GM18909 (cell line): ENCODE results near the gene SMOC2.

ENCODE experiments used
- ATAC-seq: cut with Tn5 transposase; IDR thresholded peaks from one replicate; pipeline ENCODE4 v1.9.1; 2021; ENCODE audit warnings: mild to moderate bottlenecking; ENCODE audit not compliant: unreplicated experiment, poor library complexity

The SMOC2 gene

DNA sequence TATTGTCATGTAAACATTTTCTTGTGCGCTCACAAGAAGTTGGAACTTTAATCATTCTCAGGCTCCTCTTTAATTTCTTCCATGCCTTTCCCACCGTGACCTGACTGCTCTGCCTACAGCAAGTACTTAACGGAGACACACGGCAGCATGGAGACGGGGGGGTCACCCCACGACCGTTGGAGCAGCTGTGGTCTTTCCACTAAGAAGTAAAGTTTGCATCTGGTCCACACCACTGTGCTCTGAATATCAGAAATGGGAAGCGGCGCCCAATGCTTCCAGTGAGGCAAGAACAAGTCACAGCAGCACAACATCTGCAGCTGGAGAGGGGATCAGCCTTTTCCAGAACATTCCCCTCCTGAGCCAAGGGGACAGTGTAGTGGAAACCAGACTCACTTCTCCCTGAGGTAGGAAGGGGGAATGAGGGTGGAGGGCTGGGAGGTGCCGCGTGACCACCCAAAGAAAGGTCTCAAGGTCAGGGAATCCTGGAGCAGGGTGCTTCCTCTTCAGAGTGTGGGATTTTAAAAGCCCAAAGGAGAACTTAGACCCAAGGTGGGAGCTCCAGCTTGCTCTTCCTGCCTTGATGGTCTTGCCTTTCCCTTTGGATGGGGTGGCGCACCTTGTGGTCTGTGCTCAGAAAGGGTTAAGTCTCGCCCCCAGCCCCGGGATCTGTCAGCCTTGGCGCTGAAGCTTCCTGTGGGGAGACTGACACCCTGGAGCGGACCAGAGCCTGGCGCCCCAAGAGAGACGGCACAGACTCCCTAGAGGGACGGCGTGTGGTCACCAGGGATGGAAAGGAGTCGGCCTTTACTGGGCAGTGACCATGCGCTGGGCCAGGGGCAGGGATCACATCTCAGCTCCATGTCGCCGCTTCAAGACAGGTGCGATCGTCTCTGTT is 25.6 kb upstream of the SMOC2 start:
- no peak for ATAC-seq

DNA sequence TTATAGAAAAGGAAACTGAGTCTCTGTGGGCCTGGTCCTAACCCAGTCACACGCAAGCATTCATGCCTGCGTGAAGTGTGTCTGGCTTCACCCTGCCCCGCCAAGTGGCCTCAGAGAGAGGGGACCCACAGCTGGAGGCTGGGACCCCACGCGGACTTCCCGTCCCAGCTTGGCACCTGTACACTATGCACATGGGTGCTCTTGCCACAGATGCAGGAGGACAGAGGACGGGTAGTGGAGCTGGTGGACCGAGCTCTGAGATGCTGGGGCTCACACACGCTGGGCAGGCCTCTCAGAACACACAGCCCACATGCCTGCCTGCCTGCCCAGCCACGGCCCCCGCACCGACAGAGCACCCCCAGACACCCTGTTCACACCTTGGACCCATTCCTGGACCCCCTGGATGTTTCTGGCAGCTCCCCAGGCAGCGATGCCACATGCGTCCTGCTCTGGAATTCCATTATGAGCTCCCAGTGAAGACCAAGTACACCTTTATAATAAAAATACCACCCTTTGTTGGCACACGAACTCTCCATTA is 24.9 kb upstream of the SMOC2 start:
- no peak for ATAC-seq

DNA sequence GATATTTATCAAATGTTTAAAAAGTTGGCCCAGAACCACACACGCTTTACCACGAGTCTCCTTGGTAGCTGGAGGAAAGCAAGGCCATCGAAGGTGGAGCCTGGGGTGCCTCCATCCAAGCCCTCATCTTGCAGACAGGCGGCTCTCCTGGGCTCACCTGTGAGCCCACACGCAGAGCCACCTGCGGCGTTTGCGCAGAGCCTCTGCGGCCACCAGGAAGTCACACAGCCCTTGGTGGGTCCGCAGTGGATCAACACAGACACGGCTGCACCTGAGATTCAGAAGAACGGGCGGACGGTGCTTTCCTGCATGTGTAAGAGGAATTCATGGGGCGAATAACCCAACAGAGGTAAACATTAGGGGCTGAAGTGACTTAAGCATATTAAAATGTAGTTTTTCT is 24.5 kb upstream of the SMOC2 start:
- ATAC-seq, result no peak

GRCh38 chr6:168417191-168417590 is 23.8 kb upstream of the SMOC2 start:
- ATAC-seq, result no peak

DNA sequence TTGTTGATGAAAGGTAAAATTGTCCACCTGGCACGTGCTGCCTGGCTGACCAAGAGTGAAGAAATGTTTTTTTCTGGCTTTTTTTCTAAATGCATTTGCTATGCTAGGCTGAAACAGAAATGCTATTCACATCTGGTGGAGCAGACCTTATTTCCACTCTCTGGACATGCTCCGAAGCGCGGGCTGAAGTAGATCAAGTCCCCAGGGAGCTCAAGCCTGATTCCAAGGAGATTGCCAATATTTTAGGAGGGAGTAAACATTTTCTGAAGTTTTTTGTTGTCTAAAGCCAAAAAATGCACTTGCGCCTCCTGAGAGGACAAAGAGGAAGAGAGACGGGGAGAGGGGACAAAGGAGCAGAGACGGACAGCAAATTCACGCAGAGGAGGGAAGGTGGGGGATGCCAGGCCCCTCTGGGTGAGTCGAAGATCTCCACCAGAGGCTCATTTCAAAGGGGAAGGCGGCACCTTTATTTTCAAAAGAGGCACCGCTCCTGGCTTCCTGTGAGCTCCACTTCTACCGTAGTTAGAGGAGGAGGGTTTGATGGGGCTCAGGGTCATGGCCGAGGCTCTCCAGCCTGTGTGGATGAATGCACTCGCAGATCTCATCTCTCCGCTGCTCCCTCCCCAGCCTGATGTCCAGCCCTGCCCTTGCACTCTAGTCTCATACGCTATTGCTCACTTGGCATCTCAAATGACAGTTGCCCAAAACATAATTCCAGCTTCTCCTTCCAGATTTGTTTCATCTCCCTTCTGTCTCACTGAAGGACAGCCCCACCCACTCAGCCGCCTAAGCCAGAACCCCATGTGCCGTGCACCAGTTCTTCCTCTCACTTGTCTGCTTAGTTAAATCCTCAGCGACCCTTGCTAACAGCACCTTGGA is 23.1 kb upstream of the SMOC2 start:
- ATAC-seq, result no peak

DNA sequence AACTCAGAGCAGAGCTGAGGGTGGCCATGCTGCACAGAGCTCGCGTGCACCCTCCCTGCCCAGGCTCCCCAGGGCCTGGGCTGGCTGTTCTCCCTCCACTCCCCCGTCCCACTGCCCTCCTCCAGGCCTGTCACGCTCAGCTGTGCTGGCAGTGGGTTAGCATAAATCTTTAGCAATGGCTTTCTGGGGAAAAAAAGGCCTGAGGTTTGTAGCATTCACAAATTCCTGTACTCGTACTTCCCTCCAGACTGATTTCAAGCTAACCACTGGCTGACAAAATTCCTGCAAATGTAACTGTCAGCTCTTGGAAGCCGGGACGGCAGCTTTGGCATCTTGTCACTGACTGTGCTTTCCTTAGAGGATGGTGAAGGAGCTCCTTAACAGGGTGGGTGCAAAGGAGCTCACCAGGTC is 22.3 kb upstream of the SMOC2 start:
- ATAC-seq, result no peak

DNA sequence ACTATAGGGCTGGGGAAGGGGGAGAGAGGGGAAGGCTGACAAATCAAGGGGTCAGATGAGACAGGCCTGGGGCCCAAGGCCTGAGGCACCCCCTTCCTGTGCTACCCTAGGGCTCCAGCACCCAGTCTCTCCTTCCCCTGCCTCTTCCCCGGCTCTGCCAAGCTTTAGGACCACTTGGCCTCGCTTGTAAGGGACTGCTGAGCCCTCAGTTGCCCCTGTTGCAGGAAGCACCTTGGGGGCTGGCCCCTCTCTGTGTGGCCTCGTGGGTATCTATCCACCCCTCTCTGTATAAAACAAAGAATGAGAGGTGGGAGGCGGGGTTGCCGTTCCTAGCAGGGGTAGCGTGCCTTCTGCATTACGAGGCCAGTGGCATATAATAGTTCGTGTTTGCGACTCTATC is 21.4 kb upstream of the SMOC2 start:
- ATAC-seq, result no peak

DNA sequence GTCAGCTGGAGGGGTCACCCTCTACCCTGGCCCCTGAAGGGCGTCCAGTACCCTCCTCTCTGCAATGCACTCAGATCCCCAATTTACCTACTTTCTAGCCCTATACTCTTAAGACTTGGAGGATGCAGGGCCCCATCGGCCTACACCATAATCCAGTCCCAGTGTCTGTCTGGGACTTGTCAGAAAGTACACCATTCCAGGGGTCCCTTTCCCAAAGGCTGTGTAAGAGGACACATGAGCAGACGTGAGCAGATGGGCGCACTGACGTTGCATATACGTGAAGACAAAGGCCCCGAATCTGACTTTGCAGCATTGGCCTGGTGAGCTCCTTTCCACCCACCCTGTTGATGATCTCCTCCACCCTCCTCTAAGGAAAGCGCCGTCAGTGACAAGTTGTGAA is 20.9 kb upstream of the SMOC2 start:
- ATAC-seq, result no peak

GRCh38 chr6:168420706-168421105 is 20.3 kb upstream of the SMOC2 start:
- no peak for ATAC-seq

DNA sequence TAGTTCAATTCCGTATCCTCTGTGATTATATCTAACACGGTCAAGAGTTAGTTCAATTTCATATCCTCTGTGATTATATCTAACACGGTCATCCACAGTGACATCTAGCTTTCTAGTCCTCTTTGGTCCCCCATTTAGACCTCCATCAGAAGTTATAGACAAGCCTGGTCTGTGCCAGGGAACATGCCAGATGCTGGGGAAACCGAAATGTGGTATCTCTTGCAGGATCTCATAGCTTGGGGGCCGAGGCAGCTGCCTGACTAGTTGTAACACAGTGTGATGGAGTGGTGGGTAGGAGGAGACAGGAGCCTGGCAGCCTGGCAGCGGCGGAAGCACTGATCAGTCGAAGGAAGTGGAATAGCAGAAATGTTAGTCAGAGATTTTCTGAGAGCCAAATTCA is 13.8 kb upstream of the SMOC2 start:
- ATAC-seq, result no peak

- ATAC-seq, result no peak
Measured at GRCh38 chr6:168428052-168428826, 12.7 kb upstream of the SMOC2 start.

- no peak for ATAC-seq
Measured at GRCh38 chr6:168428863-168429262, 12.1 kb upstream of the SMOC2 start.

GRCh38 chr6:168432196-168432595 is 8.8 kb upstream of the SMOC2 start:
- ATAC-seq, result no peak

GRCh38 chr6:168433898-168434297 is 7.1 kb upstream of the SMOC2 start:
- ATAC-seq, result no peak

DNA sequence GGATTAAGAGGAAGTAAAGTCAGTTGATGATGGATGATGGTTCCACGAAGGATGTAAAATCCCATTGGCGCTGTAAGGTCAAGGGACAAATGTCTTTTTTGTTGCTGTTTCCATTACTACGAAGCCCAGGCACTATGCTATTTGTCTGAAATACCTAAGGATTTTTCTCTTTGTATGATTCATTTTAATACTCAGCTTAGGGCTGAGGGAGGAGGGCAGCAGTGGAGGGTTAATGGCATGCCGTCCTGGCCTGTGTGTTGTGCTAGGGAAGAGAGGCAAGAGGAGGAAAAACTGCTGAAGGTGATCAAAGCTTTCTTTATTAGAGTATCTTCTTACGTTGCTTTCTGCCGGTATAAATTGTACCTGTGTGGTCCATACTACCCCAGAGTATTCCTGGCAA is 6.5 kb upstream of the SMOC2 start:
- ATAC-seq, result no peak

GRCh38 chr6:168437751-168438150 is 3.2 kb upstream of the SMOC2 start:
- no peak for ATAC-seq

GRCh38 chr6:168438783-168439520 is 2.0 kb upstream of the SMOC2 start:
- ATAC-seq, result no peak

DNA sequence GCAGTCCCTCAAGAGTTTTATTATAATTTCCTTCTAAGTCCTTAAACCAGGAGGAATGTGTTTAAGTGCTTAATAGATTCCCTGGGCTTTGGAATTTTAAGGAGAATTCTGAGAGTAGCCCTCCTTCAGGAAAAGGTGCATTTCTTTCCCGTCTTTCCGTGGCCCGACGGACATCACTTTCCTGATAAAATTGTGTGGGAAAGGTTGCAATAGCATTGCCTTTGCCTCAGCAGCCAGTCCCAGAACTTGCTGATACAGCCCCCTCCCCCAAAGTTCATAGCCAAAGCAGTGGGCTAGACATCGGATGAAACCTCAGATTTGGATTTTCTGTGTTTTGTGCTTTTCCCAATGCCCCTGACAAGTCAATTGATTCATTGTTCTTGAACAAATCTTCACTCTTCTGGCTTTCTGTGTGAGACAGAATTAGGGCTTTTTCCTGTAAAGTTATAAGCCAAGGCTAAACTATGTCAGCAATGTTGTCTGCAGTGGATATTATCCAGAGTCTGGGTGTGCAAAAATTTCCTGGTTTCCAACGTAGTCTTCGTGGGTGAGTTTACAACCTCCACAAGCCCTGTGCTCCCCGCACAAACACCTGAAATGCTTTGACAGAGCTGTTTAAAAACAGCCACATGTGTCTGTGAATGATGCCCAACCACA is 1.1 kb upstream of the SMOC2 start:
- no peak for ATAC-seq
